GM12878 (cell line): ENCODE results near the gene BIK. TPM values are rescaled to one million over a fixed set of nuclear protein-coding genes. Genes with fewer than 3 reads are reported as not detected.

Source experiments
- ATAC-seq: fragments of 200-7000 bp; cut with Tn5 transposase; 3 replicates; pipeline ENCODE4 v1.9.1; 2020; ENCODE audit warnings: mild to moderate bottlenecking, moderate library complexity
- BruUV-seq: library from RNA; stranded (reverse); fragments of 400-500 nt; replicated peaks from 2 replicates; lab custom pipeline; 2021; lab: Mats Ljungman, UMichigan
- CTCF ChIA-PET: fragments of 300-600 bp; sonication (Branson Sonifier 250); formaldehyde crosslinking; extraction: SDS; loops from one replicate; lab custom pipeline; 2021; ENCODE audit warnings: inconsistent platforms; lab: Yijun Ruan, JAX
- POLR2A ChIA-PET: fragments of 350-600 bp; formaldehyde crosslinking; extraction: SDS; loops from one replicate; lab custom pipeline; 2021; ENCODE audit warnings: inconsistent platforms; lab: Charles Lee
- RAD21 ChIA-PET: fragments of 300-600 bp; sonication (Branson Sonifier 250); formaldehyde crosslinking; loops from one replicate; lab custom pipeline; 2023; ENCODE audit warnings: antibody characterized with exemption; ENCODE audit not compliant: unreplicated experiment; lab: Charles Lee
- SMC1A ChIA-PET: fragments of 300-600 bp; sonication (Branson Sonifier 250); formaldehyde crosslinking; loops from one replicate; lab custom pipeline; 2023; ENCODE audit not compliant: unreplicated experiment, uncharacterized antibody; lab: Charles Lee
- DNase-seq: peaks from one replicate; pipeline ENCODE4 v3.0.0-alpha.2; 2011; ENCODE audit warnings: low read depth, low spot score
- FAIRE-seq: peaks from 3 replicates; lab custom pipeline; 2011; peaks lifted over from hg19 to GRCh38; lab: Jason Lieb, UNC
- H2AFZ ChIP-seq: 2 replicates; pipeline ENCODE4 v1.6.0; 2011; ENCODE audit warnings: low read depth, low read length, control low read depth; ENCODE audit not compliant: control insufficient read depth
- H3K27ac ChIP-seq: 2 replicates; pipeline ENCODE4 v1.5.1; 2011; ENCODE audit warnings: control low read depth; ENCODE audit not compliant: control insufficient read depth, insufficient read depth
- H3K27me3 ChIP-seq, 2 experiments: replicated peaks in 1 of 2; 2 replicates each; pipeline versions ENCODE4 v1.6.0 to v1.6.1; 2011; ENCODE audit warnings: low read length in 1 of 2; ENCODE audit not compliant: control insufficient read depth in 2 of 2, insufficient read depth in 2 of 2
- H3K36me3 ChIP-seq, 2 experiments: 2 replicates each; pipeline ENCODE4 v1.5.1; 2011; ENCODE audit warnings: low read length in 1 of 2; ENCODE audit not compliant: control insufficient read depth in 2 of 2, insufficient read depth in 2 of 2
- H3K4me1 ChIP-seq: 2 replicates; pipeline ENCODE4 v1.6.1; 2011; ENCODE audit warnings: mild to moderate bottlenecking, low read length, moderate library complexity, mixed read lengths; ENCODE audit not compliant: control insufficient read depth, insufficient read depth
- H3K4me2 ChIP-seq: 2 replicates; pipeline ENCODE4 v1.6.0; 2011; ENCODE audit warnings: control low read depth; ENCODE audit not compliant: control insufficient read depth, insufficient read depth
- H3K4me3 ChIP-seq: fragments of 200-600 bp; sonication (generic); 2 replicates; pipeline ENCODE4 v1.5.1; 2016
- H3K79me2 ChIP-seq: 2 replicates; pipeline ENCODE4 v1.6.0; 2011; ENCODE audit warnings: low read length; ENCODE audit not compliant: control insufficient read depth, insufficient read depth
- H3K9ac ChIP-seq: 2 replicates; pipeline ENCODE4 v1.8.0; 2011; ENCODE audit warnings: low read length, control low read depth, mixed read lengths; ENCODE audit not compliant: control insufficient read depth, insufficient read depth
- H3K9me3 ChIP-seq: replicated peaks from 3 replicates; pipeline ENCODE4 v1.5.1; 2011; ENCODE audit warnings: mild to moderate bottlenecking, low read length; ENCODE audit not compliant: control insufficient read depth, insufficient read depth
- H4K20me1 ChIP-seq: 2 replicates; pipeline ENCODE4 v1.6.0; 2011; ENCODE audit not compliant: control insufficient read depth, insufficient read depth
- CBFB ChIP-seq: IDR thresholded peaks from 2 replicates; pipeline ENCODE4 v1.6.1; 2016; ENCODE audit warnings: antibody characterized with exemption, low read depth
- CTCF ChIP-seq, 3 experiments: IDR thresholded peaks in 2 of 3; conservative IDR thresholded peaks in 1 of 3; 2 replicates each; pipeline ENCODE4 v1.5.1; 2011; ENCODE audit warnings: low read depth in 3 of 3, low read length in 3 of 3, mild to moderate bottlenecking in 3 of 3, control low read depth in 2 of 3, moderate library complexity in 2 of 3, inconsistent platforms in 1 of 3, mixed read lengths in 1 of 3; ENCODE audit not compliant: control insufficient read depth in 2 of 3, insufficient read depth in 1 of 3; ENCODE audit errors: extremely low read depth in 1 of 3
- POLR2A ChIP-seq: IDR thresholded peaks from 2 replicates; pipeline ENCODE4 v1.6.1; 2011; ENCODE audit warnings: low read depth, mild to moderate bottlenecking, low read length
- SUZ12 ChIP-seq: fragments of 200-600 bp; sonication (generic); IDR thresholded peaks from one replicate; pipeline ENCODE4 v1.6.1; 2018; ENCODE audit warnings: antibody characterized with exemption, mild to moderate bottlenecking; ENCODE audit not compliant: unreplicated experiment
- WGBS: methylation state at CpG from one replicate; pipeline ENCODE4 v1.1.6; 2016; ENCODE audit warnings: low lambda C conversion rate; ENCODE audit not compliant: insufficient replicate concordance, insufficient coverage; ENCODE audit errors: missing lambda C conversion rate; 5-methylcytosine and 5-hydroxymethylcytosine counted together
- in situ Hi-C: fragments of 300-500 bp; cut with MboI; formaldehyde crosslinking; loops from 9 replicates; pipeline ENCODE4 v1.14.3; 2018; ENCODE audit warnings: mixed read lengths
- intact Hi-C: fragments of 100-400 bp; cut with micrococcal nuclease; formaldehyde crosslinking; loops from one replicate; pipeline ENCODE4 v1.14.2; 2022; ENCODE audit not compliant: unreplicated experiment
- polyA plus RNA-seq, 11 experiments: library from polyadenylated mRNA; depleted of rRNA in 4 of 11; unstranded in 6 of 11; stranded (reverse) in 5 of 11; fragments of >200 nt; fragmentation: Nextera tagmentation in 4 of 11; fragmentation: Illumina TruSeq in 1 of 11; extraction: Ambion mirVana in 4 of 11; extraction: Trizol in 1 of 11; gene quantifications; 1 replicate in 1 of 11; 2 replicates in 10 of 11; pipeline versions ENCODE4 v1.2.1 to v1.2.3, GENCODE V29; 2011 to 2016; ENCODE audit warnings: inconsistent platforms in 2 of 11, missing spikeins in 2 of 11, low read depth in 1 of 11
- total RNA-seq, 4 experiments: library from RNA; depleted of rRNA in 3 of 4; stranded (reverse); fragments of >200 nt in 3 of 4; fragmentation: Illumina TruSeq in 1 of 4; extraction: Trizol in 1 of 4; gene quantifications; 2 replicates each; pipeline versions ENCODE4 v1.2.1 to v1.2.3, GENCODE V29; 2013 to 2021

The BIK gene
- total and polyA plus RNA-seq, 10 of the 15 experiments (the other 5 are each of a cell fraction or from before 2014, with no cell fraction given): 0.33 to 9.8 (median 3.9) TPM

GRCh38 chr22:43110444-43110926 is at the start of gene BIK (continued):
- TF ChIP-seq CTCF (IDR thresholded peaks at IDR 0.05 in 2 of 3, conservative IDR thresholded peaks at IDR 0.05 in 1 of 3; ENCODE audit: control insufficient read depth in 2 of 3, extremely low read depth in 1 of 3, insufficient read depth in 1 of 3, low read depth in 3 of 3, low read length in 3 of 3) (peak; percentile 24 to 37 (median 35); a peak in 5 of 6 replicates), POLR2A (peak; percentile 77)
- TF ChIP-seq, all 136 proteins: peak for 4

GRCh38 chr22:43066134-43066533 is 44.4 kb upstream of the BIK start:
- Histone ChIP-seq H3K9me3 (no peaks in the 10 kb centered on the region), H3K4me3 (no peak overlapping the region), H3K4me1 (no peaks in the 10 kb centered on the region)
- in situ Hi-C loops (no loop called here), intact Hi-C loops (no loop called here)
- RAD21 ChIA-PET: no interaction called here
- BruUV-seq: no TSS peak
- TF ChIP-seq SUZ12: no peak
- TF ChIP-seq CBFB: no peak
- TF ChIP-seq, all 136 proteins: peak for 0
- FAIRE-seq (no peak), ATAC-seq (no peak), DNase-seq (no peak)
- Histone ChIP-seq H4K20me1 (no peaks in the 10 kb centered on the region), H3K9ac (no peak overlapping the region), H3K27ac (no peak overlapping the region), H3K79me2 (no peaks in the 10 kb centered on the region), H3K4me2 (no peak overlapping the region), H3K36me3 (no peaks in the 10 kb centered on the region; a peak in 1 of 4 replicates), H3K27me3 (no peaks in the 10 kb centered on the region), H2AFZ (no peak overlapping the region)
- ChIA-PET SMC1A (interaction anchor here (0.5 kb wide), 1 partner anchor 199 kb away, joined by 3 read pairs; no protein-coding TSS in a partner anchor), POLR2A (no interaction called here), CTCF (interaction anchor here (0.7 to 1.3 kb wide), 2 partner anchors 32 to 39 kb away, joined by 4 read pairs; no protein-coding TSS in a partner anchor)
- WGBS: 69% methylated on average over 7 of the region's 7 CpGs
